HG03097 (cell line): Measurements from ENCODE around the gene OR1B1.
"Not testable (repeated sequence)": the region's sequence is repeated elsewhere in the genome, so short reads cannot be mapped to it uniquely, and the experiment has no call there.

Experiments
- ATAC-seq: cut with Tn5 transposase; IDR thresholded peaks from one replicate; pipeline ENCODE4 v1.9.1; 2021; ENCODE audit not compliant: unreplicated experiment, low FRiP score

OR1B1 gene

GRCh38 chr9:122657527-122657926 is at the start of gene OR1B1:
TSS of gene OR1B1 (minus strand) at chr9:122657627.
- no peak for ATAC-seq

- ATAC-seq = no peak
Observed at GRCh38 chr9:122695696-122696095, 38.3 kb upstream of the OR1B1 start.

GRCh38 chr9:122684851-122685250 is 27.4 kb upstream of the OR1B1 start:
- ATAC-seq = no peak

- no peak for ATAC-seq
Observed at GRCh38 chr9:122672481-122672880, 15.1 kb upstream of the OR1B1 start.

- no peak for ATAC-seq
Observed at GRCh38 chr9:122661416-122661815, 4.0 kb upstream of the OR1B1 start, which contains the start of gene OR1L1. TSS of gene OR1L1 (plus strand) at chr9:122661716. CDS start at chr9:122661716, 0 bp downstream.

- ATAC-seq = no peak
Observed at GRCh38 chr9:122656378-122656777, 1.0 kb downstream of the OR1B1 start.

GRCh38 chr9:122642226-122642625 is 15.2 kb downstream of the OR1B1 start:
- ATAC-seq = no peak

- ATAC-seq = no peak
Observed at GRCh38 chr9:122619996-122620395, 37.4 kb downstream of the OR1B1 start.

GRCh38 chr9:122614362-122614761 is 43.1 kb downstream of the OR1B1 start, which contains the start of gene OR1Q1:
TSS of gene OR1Q1 (plus strand) at chr9:122614738. CDS start at chr9:122614738, 0 bp downstream.
- ATAC-seq = no peak

- no peak for ATAC-seq
Observed at GRCh38 chr9:122609804-122610203, 47.6 kb downstream of the OR1B1 start.

- ATAC-seq = no peak
Observed at GRCh38 chr9:122606587-122606986, 50.8 kb downstream of the OR1B1 start.

GRCh38 chr9:122605691-122606090 is 51.7 kb downstream of the OR1B1 start:
- no peak for ATAC-seq

- ATAC-seq = not testable (repeated sequence)
Observed at GRCh38 chr9:122583284-122583683, 74.1 kb downstream of the OR1B1 start, which contains the start of gene OR1L8. TSS of gene OR1L8 (minus strand) at chr9:122583384. CDS start at chr9:122568477, 14,907 bp downstream.

- no peak for ATAC-seq
Observed at GRCh38 chr9:122580360-122580759, 77.1 kb downstream of the OR1B1 start.

GRCh38 chr9:122579874-122580273 is 77.6 kb downstream of the OR1B1 start:
- ATAC-seq = no peak
